ENCODE results near the gene S100B. TPM values are rescaled to one million over a fixed set of nuclear protein-coding genes. Genes with fewer than 3 reads are reported as not detected.
A peak's percentile ranks its signal among the peaks of the same experiment; 100 is the strongest.

Gene S100B
- total and polyA plus RNA-seq, 2 donors (not counting 1 experiment from before 2014, with no cell fraction given), result 0.24 TPM; not detected in 1

- POLR2A ChIA-PET, result interaction anchor here (0.7 kb wide), 1 partner anchor 9 kb away, joined by 4 read pairs; no protein-coding TSS in a partner anchor
- peak overlapping the region; percentile 97 for H3K9ac ChIP-seq (ENCODE audit: low read length)
These were observed 31.8 kb upstream of the S100B start for GRCh38 chr21:46636550-46637285.

More at GRCh38 chr21:46636550-46637285, 31.8 kb upstream of the S100B start:
- H4K20me1 ChIP-seq (ENCODE audit: control insufficient read depth, insufficient read depth, low read length, poor library complexity, severe bottlenecking), result peaks cover 21% of the 10 kb centered on the region
- no peaks in the 10 kb centered on the region for H3K9me3 ChIP-seq (ENCODE audit: control extremely low read depth in 1 of 3, control insufficient read depth in 2 of 3, insufficient read depth in 1 of 3, low read length in 2 of 3)
- H3K27ac ChIP-seq (ENCODE audit: low read length in 2 of 2), result peak overlapping the region in 1 of 2 donors; percentile 90
- CTCF ChIA-PET, result interaction anchor here (1.1 to 1.3 kb wide), 2 partner anchors 19 to 493 kb away, joined by 4 read pairs; no protein-coding TSS in a partner anchor
- H3K79me2 ChIP-seq (ENCODE audit: control insufficient read depth, insufficient read depth, low read length), result peaks cover 46% of the 10 kb centered on the region
- peak overlapping the region in 2 of 5 experiments; percentile 88 to 99 for H3K4me3 ChIP-seq (ENCODE audit: control extremely low read depth in 1 of 5, extremely low read depth in 1 of 5, insufficient read depth in 1 of 5, low read depth in 2 of 5, low read length in 4 of 5)
- WGBS (ENCODE audit: insufficient coverage), result 86% methylated on average over 4 of the region's 7 CpGs
- TF ChIP-seq EZH2 (IDR thresholded peaks at IDR 0.05; ENCODE audit: borderline replicate concordance, insufficient read depth, low read depth, low read length, poor library complexity, severe bottlenecking) (no peak), CTCF (IDR thresholded peaks at IDR 0.05) (no peak)
- H3K27me3 ChIP-seq (replicated peaks in 1 of 4; ENCODE audit: control extremely low read depth in 1 of 4, control insufficient read depth in 3 of 4, insufficient read depth in 4 of 4, low read length in 3 of 4), result no peaks in the 10 kb centered on the region
- Mint-ChIP-seq H3K27ac (peak overlapping the region; percentile 94), H3K9me3 (ENCODE audit: insufficient read depth) (no peaks in the 10 kb centered on the region), H3K4me1 (peaks cover 48% of the 10 kb centered on the region), H3K4me3 (peak overlapping the region; percentile 91), H3K27me3 (no peaks in the 10 kb centered on the region)
- peaks cover 0 to 15% of the 10 kb centered on the region in 2 experiments for H3K36me3 ChIP-seq (replicated peaks in 1 of 2; ENCODE audit: control extremely low read depth in 1 of 2, control insufficient read depth in 1 of 2, extremely low read depth in 1 of 2, insufficient read depth in 2 of 2, low read length in 1 of 2)
- peak overlapping the region; percentile 95 for H3K4me2 ChIP-seq (replicated peaks; ENCODE audit: low read depth, low read length, poor library complexity, severe bottlenecking)
- intact Hi-C loops (cut with micrococcal nuclease), result no loop called here
- ATAC-seq (ENCODE audit: low read depth) (no peak), DNase-seq (no peak)
- peaks cover 20 to 36% of the 10 kb centered on the region in 2 donors for H3K4me1 ChIP-seq (ENCODE audit: control insufficient read depth in 2 of 2, insufficient read depth in 2 of 2, low read length in 2 of 2)
- H2AFZ ChIP-seq (ENCODE audit: insufficient read depth, low read depth, low read length, poor library complexity, severe bottlenecking), result no peak overlapping the region

Measured in B cell (primary cell).